Activated CD4-positive, alpha-beta T cell treated with anti-CD3 and anti-CD28 coated beads for 48 hours (primary cell): ENCODE measurements around the gene GADD45B.

Experiments used
- DNase-seq: peaks from one replicate; pipeline ENCODE4 v3.0.0-alpha.2; 2020

Gene GADD45B

GRCh38 chr19:2475702-2476450, at the start of gene GADD45B:
Gene GADD45B (plus strand): TSS chr19:2476127. CDS start chr19:2476359, 232 bp downstream.
- DNase-seq, result peak; percentile 98

GRCh38 chr19:2426611-2427428, 49.1 kb upstream of the GADD45B start:
- DNase-seq, result peak; percentile 59

- DNase-seq, result peak; percentile 97
Observed at GRCh38 chr19:2427429-2428320, 48.3 kb upstream of the GADD45B start, which contains the start of gene TIMM13. Gene TIMM13 (minus strand): TSS chr19:2427586. CDS start chr19:2427533, 53 bp downstream.

- no peak for DNase-seq
Observed at GRCh38 chr19:2428321-2428690, 47.6 kb upstream of the GADD45B start.

- DNase-seq, result no peak
Observed at GRCh38 chr19:2428756-2429711, 46.9 kb upstream of the GADD45B start.

- DNase-seq, result no peak
Observed at GRCh38 chr19:2429917-2430535, 45.9 kb upstream of the GADD45B start.

GRCh38 chr19:2431318-2432055, 44.4 kb upstream of the GADD45B start:
- no peak for DNase-seq

- no peak for DNase-seq
Observed at GRCh38 chr19:2432131-2432848, 43.6 kb upstream of the GADD45B start.

GRCh38 chr19:2433854-2434253, 42.1 kb upstream of the GADD45B start:
- DNase-seq, result no peak

- no peak for DNase-seq
Observed at GRCh38 chr19:2434267-2434666, 41.7 kb upstream of the GADD45B start.

- no peak for DNase-seq
Observed at GRCh38 chr19:2434721-2435265, 41.1 kb upstream of the GADD45B start.

- no peak for DNase-seq
Observed at GRCh38 chr19:2436384-2436783, 39.5 kb upstream of the GADD45B start.

GRCh38 chr19:2436926-2437325, 39.0 kb upstream of the GADD45B start:
- DNase-seq, result no peak

GRCh38 chr19:2438178-2438577, 37.7 kb upstream of the GADD45B start:
- no peak for DNase-seq

- DNase-seq, result no peak
Observed at GRCh38 chr19:2440515-2440914, 35.4 kb upstream of the GADD45B start.

GRCh38 chr19:2441096-2441752, 34.7 kb upstream of the GADD45B start:
- no peak for DNase-seq

GRCh38 chr19:2443116-2443784, 32.7 kb upstream of the GADD45B start:
- no peak for DNase-seq

GRCh38 chr19:2443785-2444182, 32.1 kb upstream of the GADD45B start:
- DNase-seq, result no peak
